ENCODE results near the gene BUD13. TPM values are rescaled to one million over a fixed set of nuclear protein-coding genes. Genes with fewer than 3 reads are reported as not detected.

BUD13 gene
- total and polyA plus RNA-seq, 2 of the 13 experiments (the other 11 are each of a cell fraction or from before 2014, with no cell fraction given), result 13.3 to 25.9 TPM

- TF ChIP-seq FOXP4 (CRISPR knock-in tag; IDR thresholded peaks at IDR 0.05) (peak; percentile 44; the same call in 1 of the 2 replicates), KDM5B (CRISPR knock-in tag; IDR thresholded peaks at IDR 0.05; ENCODE audit: borderline replicate concordance) (peak; percentile 96; the same call in 1 of the 2 replicates), MYNN (CRISPR knock-in tag; IDR thresholded peaks at IDR 0.05; ENCODE audit: low read depth) (no peak), RELA (CRISPR knock-in tag; IDR thresholded peaks at IDR 0.05) (no peak), ZNF749 (CRISPR knock-in tag; IDR thresholded peaks at IDR 0.05; ENCODE audit: borderline replicate concordance) (no peak), ZNF34 (CRISPR knock-in tag; IDR thresholded peaks at IDR 0.05; ENCODE audit: borderline replicate concordance) (peak; percentile 92), BRD4 (CRISPR knock-in tag; IDR thresholded peaks at IDR 0.05) (peak; percentile 92), CC2D1A (CRISPR knock-in tag; IDR thresholded peaks at IDR 0.05) (no peak), ZNF431 (CRISPR knock-in tag; IDR thresholded peaks at IDR 0.05; ENCODE audit: borderline replicate concordance, low read depth) (peak; percentile 40; the same call in 1 of the 2 replicates), ZNF563 (CRISPR knock-in tag; IDR thresholded peaks at IDR 0.05) (peak; percentile 87)
- TF ChIP-seq, protein P1, sequence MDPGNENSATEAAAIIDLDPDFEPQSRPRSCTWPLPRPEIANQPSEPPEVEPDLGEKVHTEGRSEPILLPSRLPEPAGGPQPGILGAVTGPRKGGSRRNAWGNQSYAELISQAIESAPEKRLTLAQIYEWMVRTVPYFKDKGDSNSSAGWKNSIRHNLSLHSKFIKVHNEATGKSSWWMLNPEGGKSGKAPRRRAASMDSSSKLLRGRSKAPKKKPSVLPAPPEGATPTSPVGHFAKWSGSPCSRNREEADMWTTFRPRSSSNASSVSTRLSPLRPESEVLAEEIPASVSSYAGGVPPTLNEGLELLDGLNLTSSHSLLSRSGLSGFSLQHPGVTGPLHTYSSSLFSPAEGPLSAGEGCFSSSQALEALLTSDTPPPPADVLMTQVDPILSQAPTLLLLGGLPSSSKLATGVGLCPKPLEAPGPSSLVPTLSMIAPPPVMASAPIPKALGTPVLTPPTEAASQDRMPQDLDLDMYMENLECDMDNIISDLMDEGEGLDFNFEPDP (CRISPR knock-in tag; conservative IDR thresholded peaks at IDR 0.05), result no peak
- TF ChIP-seq, protein P2, sequence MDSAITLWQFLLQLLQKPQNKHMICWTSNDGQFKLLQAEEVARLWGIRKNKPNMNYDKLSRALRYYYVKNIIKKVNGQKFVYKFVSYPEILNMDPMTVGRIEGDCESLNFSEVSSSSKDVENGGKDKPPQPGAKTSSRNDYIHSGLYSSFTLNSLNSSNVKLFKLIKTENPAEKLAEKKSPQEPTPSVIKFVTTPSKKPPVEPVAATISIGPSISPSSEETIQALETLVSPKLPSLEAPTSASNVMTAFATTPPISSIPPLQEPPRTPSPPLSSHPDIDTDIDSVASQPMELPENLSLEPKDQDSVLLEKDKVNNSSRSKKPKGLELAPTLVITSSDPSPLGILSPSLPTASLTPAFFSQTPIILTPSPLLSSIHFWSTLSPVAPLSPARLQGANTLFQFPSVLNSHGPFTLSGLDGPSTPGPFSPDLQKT (CRISPR knock-in tag; IDR thresholded peaks at IDR 0.05; ENCODE audit: borderline replicate concordance), result peak; percentile 92; the same call in 1 of the 2 replicates
Observed at GRCh38 chr11:116772443-116773202, at the start of gene BUD13 (continued).

All from HepG2 (cell line).